ENCODE results near the gene BSG. TPM values are rescaled to one million over a fixed set of nuclear protein-coding genes. Genes with fewer than 3 reads are reported as not detected.

BSG gene
- total RNA-seq, 1 donor = 94.2 TPM

GRCh38 chr19:536031-536880, 36.1 kb upstream of the BSG start:
- Histone ChIP-seq H3K27me3 (ENCODE audit: insufficient read depth, low read length) (no peaks in the 10 kb centered on the region), H3K9me3 (ENCODE audit: low read depth, low read length) (no peaks in the 10 kb centered on the region), H3K4me1 (ENCODE audit: insufficient read depth, low read length) (peaks cover 17% of the 10 kb centered on the region), H3K4me3 (ENCODE audit: low read length) (no peak overlapping the region)

- Histone ChIP-seq H3K4me3 (ENCODE audit: low read length) (no peak overlapping the region), H3K9me3 (ENCODE audit: low read depth, low read length) (no peaks in the 10 kb centered on the region), H3K4me1 (ENCODE audit: insufficient read depth, low read length) (peaks cover 17% of the 10 kb centered on the region), H3K27me3 (ENCODE audit: insufficient read depth, low read length) (no peaks in the 10 kb centered on the region)
Observed at GRCh38 chr19:536881-537404, 35.5 kb upstream of the BSG start.

- peaks cover 5% of the 10 kb centered on the region for H3K4me1 ChIP-seq (ENCODE audit: insufficient read depth, low read length)
- no peak overlapping the region for H3K4me3 ChIP-seq (ENCODE audit: low read length)
- no peaks in the 10 kb centered on the region for H3K27me3 ChIP-seq (ENCODE audit: insufficient read depth, low read length)
Observed at GRCh38 chr19:538641-539428, 33.6 kb upstream of the BSG start.

GRCh38 chr19:539429-540030, 32.9 kb upstream of the BSG start:
- H3K27me3 ChIP-seq (ENCODE audit: insufficient read depth, low read length) = no peaks in the 10 kb centered on the region
- no peaks in the 10 kb centered on the region for H3K4me1 ChIP-seq (ENCODE audit: insufficient read depth, low read length)
- no peaks in the 10 kb centered on the region for H3K9me3 ChIP-seq (ENCODE audit: low read depth, low read length)
- no peak overlapping the region for H3K4me3 ChIP-seq (ENCODE audit: low read length)

More at GRCh38 chr19:538641-539428, 33.6 kb upstream of the BSG start:
- no peaks in the 10 kb centered on the region for H3K9me3 ChIP-seq (ENCODE audit: low read depth, low read length)

- Histone ChIP-seq H3K4me1 (ENCODE audit: insufficient read depth, low read length) (peaks cover 4% of the 10 kb centered on the region), H3K4me3 (ENCODE audit: low read length) (no peak overlapping the region), H3K27me3 (ENCODE audit: insufficient read depth, low read length) (no peaks in the 10 kb centered on the region), H3K9me3 (ENCODE audit: low read depth, low read length) (no peaks in the 10 kb centered on the region)
Observed at GRCh38 chr19:540867-541637, 31.3 kb upstream of the BSG start.

- Histone ChIP-seq H3K27me3 (ENCODE audit: insufficient read depth, low read length) (no peaks in the 10 kb centered on the region), H3K4me3 (ENCODE audit: low read length) (no peak overlapping the region), H3K4me1 (ENCODE audit: insufficient read depth, low read length) (peaks cover 4% of the 10 kb centered on the region), H3K9me3 (ENCODE audit: low read depth, low read length) (no peaks in the 10 kb centered on the region)
Observed at GRCh38 chr19:541699-542098, 30.7 kb upstream of the BSG start.

- H3K4me1 ChIP-seq (ENCODE audit: insufficient read depth, low read length) = peaks cover 4% of the 10 kb centered on the region
- H3K9me3 ChIP-seq (ENCODE audit: low read depth, low read length) = no peaks in the 10 kb centered on the region
- no peaks in the 10 kb centered on the region for H3K27me3 ChIP-seq (ENCODE audit: insufficient read depth, low read length)
- H3K4me3 ChIP-seq (ENCODE audit: low read length) = no peak overlapping the region
Observed at GRCh38 chr19:542173-542866, 30.1 kb upstream of the BSG start.

- H3K4me3 ChIP-seq (ENCODE audit: low read length) = peak within 1 kb of the TSS; percentile 40
- peaks cover 4% of the 10 kb centered on the region for H3K4me1 ChIP-seq (ENCODE audit: insufficient read depth, low read length)
- H3K27me3 ChIP-seq (ENCODE audit: insufficient read depth, low read length) = no peaks in the 10 kb centered on the region
- H3K9me3 ChIP-seq (ENCODE audit: low read depth, low read length) = no peaks in the 10 kb centered on the region
Observed at GRCh38 chr19:543910-544608, 28.3 kb upstream of the BSG start, which contains the start of gene GZMM. TSS of gene GZMM (plus strand) at chr19:544053. CDS start at chr19:544072, 19 bp downstream.

- H3K4me3 ChIP-seq (ENCODE audit: low read length) = no peak overlapping the region
- H3K27me3 ChIP-seq (ENCODE audit: insufficient read depth, low read length) = no peaks in the 10 kb centered on the region
- no peaks in the 10 kb centered on the region for H3K9me3 ChIP-seq (ENCODE audit: low read depth, low read length)
- H3K4me1 ChIP-seq (ENCODE audit: insufficient read depth, low read length) = peaks cover 4% of the 10 kb centered on the region
Observed at GRCh38 chr19:547117-547516, 25.3 kb upstream of the BSG start.

- H3K9me3 ChIP-seq (ENCODE audit: low read depth, low read length) = no peaks in the 10 kb centered on the region
- H3K4me3 ChIP-seq (ENCODE audit: low read length) = no peak overlapping the region
- peaks cover 4% of the 10 kb centered on the region for H3K4me1 ChIP-seq (ENCODE audit: insufficient read depth, low read length)
- H3K27me3 ChIP-seq (ENCODE audit: insufficient read depth, low read length) = no peaks in the 10 kb centered on the region
Observed at GRCh38 chr19:547836-548720, 24.3 kb upstream of the BSG start.

GRCh38 chr19:548886-549830, 23.2 kb upstream of the BSG start:
- Histone ChIP-seq H3K9me3 (ENCODE audit: low read depth, low read length) (no peaks in the 10 kb centered on the region), H3K27me3 (ENCODE audit: insufficient read depth, low read length) (no peaks in the 10 kb centered on the region), H3K4me3 (ENCODE audit: low read length) (no peak overlapping the region), H3K4me1 (ENCODE audit: insufficient read depth, low read length) (peaks cover 4% of the 10 kb centered on the region)

GRCh38 chr19:554817-555216, 17.6 kb upstream of the BSG start:
- no peaks in the 10 kb centered on the region for H3K27me3 ChIP-seq (ENCODE audit: insufficient read depth, low read length)
- H3K4me3 ChIP-seq (ENCODE audit: low read length) = no peak overlapping the region
- peaks cover 6% of the 10 kb centered on the region for H3K4me1 ChIP-seq (ENCODE audit: insufficient read depth, low read length)
- no peaks in the 10 kb centered on the region for H3K9me3 ChIP-seq (ENCODE audit: low read depth, low read length)
